ENCODE data around the gene SUN5.

SUN5 gene

GRCh38 chr20:33014336-33015113 is 10.3 kb upstream of the SUN5 start:
- H3K4me3 ChIP-seq (ENCODE audit: low read depth, low read length): no peak overlapping the region

GRCh38 chr20:33013701-33014326 is 9.6 kb upstream of the SUN5 start:
- H3K4me3 ChIP-seq (ENCODE audit: low read depth, low read length): no peak overlapping the region

- H3K4me3 ChIP-seq (ENCODE audit: low read depth, low read length): no peak overlapping the region
Measured at GRCh38 chr20:33012327-33013189, 8.3 kb upstream of the SUN5 start.

GRCh38 chr20:33010674-33011449 is 6.6 kb upstream of the SUN5 start:
- H3K4me3 ChIP-seq (ENCODE audit: low read depth, low read length): no peak overlapping the region

- H3K4me3 ChIP-seq (ENCODE audit: low read depth, low read length): no peak overlapping the region
Measured at GRCh38 chr20:33010133-33010504, 5.9 kb upstream of the SUN5 start.

- no peak overlapping the region for H3K4me3 ChIP-seq (ENCODE audit: low read depth, low read length)
Measured at GRCh38 chr20:33009214-33010132, 5.2 kb upstream of the SUN5 start.

- no peak overlapping the region for H3K4me3 ChIP-seq (ENCODE audit: low read depth, low read length)
Measured at GRCh38 chr20:33008336-33009213, 4.3 kb upstream of the SUN5 start.

GRCh38 chr20:33007376-33008335 is 3.4 kb upstream of the SUN5 start, which contains the start of gene BPIFB2:
Gene BPIFB2, plus strand, starts transcription at chr20:33007704. Its CDS starts 871 bp downstream, at chr20:33008575.
- H3K4me3 ChIP-seq (ENCODE audit: low read depth, low read length): no peak within 1 kb of the TSS

- no peak overlapping the region for H3K4me3 ChIP-seq (ENCODE audit: low read depth, low read length)
Measured at GRCh38 chr20:33006776-33007375, 2.6 kb upstream of the SUN5 start.

- no peak overlapping the region for H3K4me3 ChIP-seq (ENCODE audit: low read depth, low read length)
Measured at GRCh38 chr20:33005908-33006775, 1.9 kb upstream of the SUN5 start.

GRCh38 chr20:33005132-33005566 is 916 bp upstream of the SUN5 start:
- H3K4me3 ChIP-seq (ENCODE audit: low read depth, low read length): no peak overlapping the region

GRCh38 chr20:33002087-33002808 is 2.0 kb downstream of the SUN5 start:
- H3K4me3 ChIP-seq (ENCODE audit: low read depth, low read length): no peak overlapping the region

- H3K4me3 ChIP-seq (ENCODE audit: low read depth, low read length): no peak overlapping the region
Measured at GRCh38 chr20:33000802-33001466, 3.3 kb downstream of the SUN5 start.

GRCh38 chr20:32999603-33000250 is 4.5 kb downstream of the SUN5 start:
- no peak overlapping the region for H3K4me3 ChIP-seq (ENCODE audit: low read depth, low read length)

- no peak overlapping the region for H3K4me3 ChIP-seq (ENCODE audit: low read depth, low read length)
Measured at GRCh38 chr20:32997431-32997830, 6.8 kb downstream of the SUN5 start.

Measured in iPS-11a (cell line).